HG03025 (cell line): ENCODE results near the gene TMEM259.

ENCODE experiments used
- ATAC-seq: cut with Tn5 transposase; IDR thresholded peaks from one replicate; pipeline ENCODE4 v1.9.1; 2021; ENCODE audit warnings: mild to moderate bottlenecking, moderate library complexity; ENCODE audit not compliant: unreplicated experiment, low FRiP score

Gene TMEM259

DNA sequence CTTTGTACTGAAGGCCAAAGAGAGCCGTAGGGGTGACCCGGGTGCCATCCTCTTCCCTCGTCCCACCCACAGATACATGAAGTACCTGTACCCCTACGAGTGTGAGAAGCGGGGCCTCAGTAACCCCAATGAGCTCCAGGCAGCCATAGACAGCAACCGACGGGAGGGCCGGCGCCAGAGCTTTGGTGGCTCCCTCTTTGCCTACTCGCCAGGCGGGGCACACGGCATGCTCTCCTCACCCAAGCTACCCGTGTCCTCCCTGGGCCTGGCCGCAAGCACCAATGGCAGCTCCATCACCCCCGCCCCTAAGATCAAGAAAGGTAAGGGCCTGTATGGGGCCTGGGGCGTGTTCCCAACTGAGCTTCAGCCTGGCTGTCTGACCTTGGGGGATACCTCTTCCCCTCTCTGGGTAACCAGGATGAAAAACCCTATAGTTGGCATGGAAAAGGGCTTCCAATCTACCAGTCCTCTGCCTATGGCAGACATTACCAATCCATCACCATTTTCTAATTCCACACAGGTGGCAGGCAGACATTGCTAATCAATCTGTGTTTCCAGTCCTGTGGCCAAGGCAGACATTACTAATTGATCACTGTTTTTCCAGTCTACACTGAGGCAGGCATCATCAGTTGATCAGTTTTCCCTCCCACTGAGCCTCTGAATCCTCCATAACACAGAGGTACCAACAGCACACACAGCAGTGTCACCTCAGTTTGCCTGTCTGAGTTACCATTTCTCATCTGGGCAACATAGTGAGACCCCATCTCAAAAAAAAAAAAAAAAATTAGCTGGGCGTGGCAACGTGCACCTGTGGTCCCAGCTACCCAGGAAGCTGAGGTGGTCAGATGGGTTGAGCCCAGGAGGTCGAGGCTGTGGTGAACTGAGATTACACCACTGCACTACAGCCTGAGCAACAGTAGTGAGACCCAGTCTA, 55.9 kb downstream of the TMEM259 start:
- no peak for ATAC-seq

DNA sequence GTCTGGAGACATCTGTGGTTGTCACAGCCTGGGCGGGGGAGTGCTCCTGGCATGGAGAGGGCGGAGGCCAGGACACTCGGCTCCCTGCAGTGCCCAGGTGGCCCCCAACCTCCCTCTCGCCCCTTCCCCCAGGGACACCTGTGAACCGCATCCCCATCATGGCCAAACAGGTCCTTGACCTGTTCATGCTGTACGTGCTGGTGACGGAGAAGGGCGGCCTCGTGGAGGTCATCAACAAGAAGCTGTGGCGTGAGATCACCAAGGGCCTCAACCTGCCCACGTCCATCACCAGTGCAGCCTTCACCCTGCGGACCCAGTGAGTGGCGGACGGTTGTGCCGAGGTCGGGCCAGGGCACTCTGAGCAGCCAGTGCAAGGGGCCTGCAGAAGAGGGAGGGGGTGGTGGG, 56.8 kb downstream of the TMEM259 start:
- ATAC-seq = no peak

DNA sequence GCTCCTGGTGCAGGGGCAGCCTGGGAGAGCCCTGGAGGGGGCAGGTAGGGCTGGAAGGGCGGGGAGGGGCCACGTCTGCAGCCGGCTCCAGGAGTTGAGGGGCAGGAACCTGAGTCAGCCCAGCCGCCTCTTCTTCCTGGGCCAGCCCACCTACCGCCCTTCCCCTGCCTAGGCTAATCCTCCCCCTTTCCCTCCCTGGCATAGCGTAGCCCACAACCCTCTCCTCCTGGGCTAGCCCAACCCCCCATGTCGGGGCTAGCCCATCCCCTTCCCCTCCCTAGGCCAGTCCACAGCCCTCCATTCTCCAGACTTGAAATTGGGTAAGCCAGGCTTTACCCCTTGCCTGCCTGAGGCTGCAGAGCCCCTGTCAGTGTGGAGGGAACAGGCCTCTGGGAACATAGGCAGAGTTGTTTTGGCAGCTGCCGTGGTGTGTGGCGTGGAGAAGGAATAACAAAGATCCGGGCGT, 57.4 kb downstream of the TMEM259 start:
- no peak for ATAC-seq

DNA sequence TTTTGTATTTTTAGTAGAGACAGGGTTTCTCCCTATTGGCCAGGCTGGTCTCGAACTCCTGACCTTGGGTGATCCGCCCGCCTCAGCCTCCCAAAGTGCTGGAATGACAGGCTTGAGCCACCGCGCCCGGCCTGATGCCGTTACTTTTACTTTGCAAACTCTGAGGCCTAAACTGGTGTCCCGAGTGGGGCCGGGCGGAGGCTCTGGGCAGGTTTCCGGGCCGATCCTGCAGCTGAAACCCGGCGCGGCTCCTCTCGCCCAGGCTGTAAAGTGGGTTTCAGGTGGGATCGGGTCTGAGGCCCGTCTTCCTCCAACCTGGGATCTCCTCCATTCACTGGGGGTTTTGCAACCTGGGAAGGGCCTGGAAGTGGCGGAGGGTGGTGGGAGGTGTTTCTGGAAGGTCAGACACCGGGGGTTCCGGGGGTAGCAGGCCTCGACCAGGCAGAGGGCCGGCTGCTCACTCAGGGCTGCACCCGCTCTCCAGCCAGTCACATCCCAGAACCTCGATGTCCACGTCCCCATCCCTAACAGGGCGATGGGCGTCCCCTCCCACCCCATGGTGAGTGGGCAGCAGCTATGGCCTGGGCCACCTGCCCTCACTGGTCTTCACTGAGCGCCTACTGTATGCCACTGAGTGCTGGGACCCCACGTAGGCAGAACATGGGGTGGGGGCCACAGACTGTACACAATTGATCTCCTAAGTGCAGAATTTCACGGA, 58.1 kb downstream of the TMEM259 start:
- no peak for ATAC-seq

DNA sequence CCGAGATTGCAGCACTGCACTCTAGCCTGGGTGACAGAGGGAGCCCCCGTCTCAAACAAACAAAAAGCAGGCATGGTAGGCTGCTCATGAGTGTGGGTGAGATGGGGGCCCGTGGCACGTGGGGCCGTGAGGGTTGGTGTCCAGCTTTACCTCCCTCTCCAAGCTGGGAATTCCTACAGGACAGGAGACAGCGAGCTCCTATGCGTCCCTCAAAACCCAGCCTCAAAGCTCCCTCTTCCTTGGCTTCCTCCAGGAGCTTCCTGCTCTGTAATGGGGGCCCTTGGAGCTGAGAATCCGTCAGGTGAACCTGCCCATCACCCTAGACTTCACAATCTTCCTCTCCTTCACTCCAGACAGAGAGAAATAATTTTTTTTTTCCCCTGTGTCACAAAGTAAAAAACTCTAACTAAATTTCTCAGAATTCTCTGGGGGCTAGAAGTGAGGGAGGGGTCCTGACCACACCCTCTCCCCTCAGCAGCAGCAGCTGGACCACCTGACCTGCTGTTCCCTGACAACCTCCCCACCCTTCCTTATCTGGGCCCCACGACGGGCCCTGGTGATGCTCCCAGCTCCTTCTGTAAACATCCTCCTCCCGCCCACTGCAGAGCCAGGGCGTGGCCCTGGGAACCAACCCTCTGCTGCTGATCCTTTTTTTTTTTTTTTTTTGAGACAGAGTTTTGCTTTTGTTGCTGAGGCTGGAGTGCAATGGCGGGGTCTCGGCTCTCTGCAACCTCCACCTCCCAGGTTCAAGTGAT, 58.9 kb downstream of the TMEM259 start:
- no peak for ATAC-seq

DNA sequence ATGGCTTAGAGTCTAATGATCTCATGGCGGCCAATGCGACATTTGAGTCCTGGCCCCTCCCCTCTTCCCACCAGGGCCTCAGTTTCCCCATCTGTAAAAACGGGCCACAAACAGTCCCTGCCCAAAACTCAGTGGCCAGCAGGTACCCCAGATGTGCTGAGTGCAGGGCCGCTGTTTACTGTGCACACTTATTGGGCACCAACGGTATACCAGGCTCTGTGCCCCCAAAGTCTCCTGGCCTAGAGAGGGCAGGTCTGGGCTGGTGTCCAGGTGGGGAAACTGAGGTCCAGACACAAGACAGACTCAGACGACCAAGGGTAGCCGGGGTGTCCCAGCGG, 60.4 kb downstream of the TMEM259 start:
- no peak for ATAC-seq

DNA sequence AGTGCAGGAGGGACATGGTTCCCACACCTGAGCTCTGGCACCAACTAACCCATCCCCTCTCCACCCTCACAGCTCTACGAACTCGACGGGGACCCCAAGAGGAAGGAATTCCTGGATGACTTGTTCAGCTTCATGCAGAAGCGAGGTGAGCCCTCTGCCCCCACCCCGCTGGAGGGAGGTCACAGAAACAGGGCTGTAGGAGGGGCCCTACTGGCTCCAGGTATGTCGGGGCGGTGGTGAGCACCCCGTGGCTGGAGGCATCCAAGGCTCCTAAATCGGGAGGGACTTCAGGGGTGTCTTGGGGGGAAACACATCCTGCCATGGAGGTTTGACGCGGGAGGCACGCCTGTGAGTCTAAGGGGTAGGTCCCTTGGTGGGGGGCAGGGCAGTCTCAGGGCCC, 60.9 kb downstream of the TMEM259 start:
- no peak for ATAC-seq
